Central memory CD8-positive, alpha-beta T cell (primary cell): Measurements from ENCODE around the gene UBE2I.

ENCODE experiments used
- ATAC-seq: fragments of 150-1000 bp; cut with Tn5 transposase; replicated peaks from 2 replicates; pipeline ENCODE4 v1.10.0; 2022; ENCODE audit warnings: mild to moderate bottlenecking, moderate FRiP score, moderate number of reproducible peaks; ENCODE audit not compliant: poor library complexity, severe bottlenecking; ENCODE audit errors: extremely low read depth
- DNase-seq, 2 donors: peaks; one replicate each; pipeline ENCODE4 v3.0.0; 2021; ENCODE audit warnings: low spot score in 2 of 2
- H3K27ac Mint-ChIP-seq: one replicate; pipeline ENCODE4 v1.8.0; 2022; ENCODE audit warnings: low read depth, mild to moderate bottlenecking, moderate library complexity, mixed read lengths
- H3K27me3 Mint-ChIP-seq: one replicate; pipeline ENCODE4 v1.8.0; 2022; ENCODE audit warnings: mixed read lengths
- H3K36me3 Mint-ChIP-seq: one replicate; pipeline ENCODE4 v1.8.0; 2022; ENCODE audit warnings: mild to moderate bottlenecking, moderate library complexity, mixed read lengths; ENCODE audit not compliant: insufficient read depth
- H3K4me1 Mint-ChIP-seq: one replicate; pipeline ENCODE4 v1.8.0; 2022; ENCODE audit warnings: mixed read lengths
- H3K4me3 Mint-ChIP-seq: one replicate; pipeline ENCODE4 v1.8.0; 2022; ENCODE audit warnings: mild to moderate bottlenecking, moderate library complexity, mixed read lengths
- H3K9me3 Mint-ChIP-seq: one replicate; pipeline ENCODE4 v1.8.0; 2022; ENCODE audit warnings: mixed read lengths

The UBE2I gene

GRCh38 chr16:1279945-1280589 lies 29.4 kb upstream of the UBE2I start:
- H3K27me3 Mint-ChIP-seq: peaks cover 31% of the 10 kb centered on the region

GRCh38 chr16:1280783-1281182 lies 28.7 kb upstream of the UBE2I start:
- Mint-ChIP-seq H3K27me3 (peaks cover 30% of the 10 kb centered on the region), H3K36me3 (no peaks in the 10 kb centered on the region), H3K4me1 (no peaks in the 10 kb centered on the region), H3K27ac (no peak overlapping the region), H3K4me3 (no peak overlapping the region), H3K9me3 (no peaks in the 10 kb centered on the region)
- ATAC-seq: no peak
- no peak for DNase-seq

More at GRCh38 chr16:1279945-1280589, 29.4 kb upstream of the UBE2I start:
- ATAC-seq: no peak
- Mint-ChIP-seq H3K9me3 (no peaks in the 10 kb centered on the region), H3K4me1 (no peaks in the 10 kb centered on the region), H3K36me3 (no peaks in the 10 kb centered on the region), H3K27ac (no peak overlapping the region), H3K4me3 (no peak overlapping the region)
- DNase-seq: no peak

GRCh38 chr16:1281517-1281916 lies 27.9 kb upstream of the UBE2I start:
- no peaks in the 10 kb centered on the region for H3K9me3 Mint-ChIP-seq
- no peak overlapping the region for H3K4me3 Mint-ChIP-seq
- no peaks in the 10 kb centered on the region for H3K36me3 Mint-ChIP-seq
- H3K27ac Mint-ChIP-seq: no peak overlapping the region
- H3K27me3 Mint-ChIP-seq: peaks cover 32% of the 10 kb centered on the region
- ATAC-seq: no peak
- no peaks in the 10 kb centered on the region for H3K4me1 Mint-ChIP-seq
- DNase-seq: no peak

GRCh38 chr16:1282324-1282973 lies 27.0 kb upstream of the UBE2I start:
- Mint-ChIP-seq H3K4me1 (no peaks in the 10 kb centered on the region), H3K36me3 (no peaks in the 10 kb centered on the region), H3K4me3 (no peak overlapping the region), H3K27me3 (peaks cover 34% of the 10 kb centered on the region), H3K9me3 (no peaks in the 10 kb centered on the region), H3K27ac (no peak overlapping the region)
- DNase-seq (no peak), ATAC-seq (no peak)

- ATAC-seq (no peak), DNase-seq (no peak)
- H3K36me3 Mint-ChIP-seq: no peaks in the 10 kb centered on the region
- H3K4me1 Mint-ChIP-seq: no peaks in the 10 kb centered on the region
- no peaks in the 10 kb centered on the region for H3K9me3 Mint-ChIP-seq
- peaks cover 35% of the 10 kb centered on the region for H3K27me3 Mint-ChIP-seq
- H3K27ac Mint-ChIP-seq: no peak overlapping the region
- H3K4me3 Mint-ChIP-seq: no peak overlapping the region
Observed at GRCh38 chr16:1283296-1283695, 26.1 kb upstream of the UBE2I start.

GRCh38 chr16:1283996-1284616 lies 25.3 kb upstream of the UBE2I start:
- no peaks in the 10 kb centered on the region for H3K4me1 Mint-ChIP-seq
- no peak overlapping the region for H3K27ac Mint-ChIP-seq
- H3K4me3 Mint-ChIP-seq: no peak overlapping the region
- no peaks in the 10 kb centered on the region for H3K36me3 Mint-ChIP-seq
- DNase-seq: no peak
- peaks cover 40% of the 10 kb centered on the region for H3K27me3 Mint-ChIP-seq
- H3K9me3 Mint-ChIP-seq: no peaks in the 10 kb centered on the region
- ATAC-seq: no peak

GRCh38 chr16:1285669-1286512 lies 23.5 kb upstream of the UBE2I start:
- no peak overlapping the region for H3K27ac Mint-ChIP-seq
- H3K9me3 Mint-ChIP-seq: no peaks in the 10 kb centered on the region
- peaks cover 53% of the 10 kb centered on the region for H3K27me3 Mint-ChIP-seq
- ATAC-seq (no peak), DNase-seq (no peak)
- no peaks in the 10 kb centered on the region for H3K4me1 Mint-ChIP-seq
- no peaks in the 10 kb centered on the region for H3K36me3 Mint-ChIP-seq
- no peak overlapping the region for H3K4me3 Mint-ChIP-seq

GRCh38 chr16:1286513-1287094 lies 22.8 kb upstream of the UBE2I start:
- H3K4me3 Mint-ChIP-seq: no peak overlapping the region
- H3K27me3 Mint-ChIP-seq: peaks cover 57% of the 10 kb centered on the region
- H3K36me3 Mint-ChIP-seq: no peaks in the 10 kb centered on the region
- ATAC-seq: no peak
- no peaks in the 10 kb centered on the region for H3K4me1 Mint-ChIP-seq
- no peak for DNase-seq
- no peaks in the 10 kb centered on the region for H3K9me3 Mint-ChIP-seq
- no peak overlapping the region for H3K27ac Mint-ChIP-seq

- H3K4me1 Mint-ChIP-seq: no peaks in the 10 kb centered on the region
- no peak overlapping the region for H3K4me3 Mint-ChIP-seq
- no peaks in the 10 kb centered on the region for H3K9me3 Mint-ChIP-seq
- H3K27me3 Mint-ChIP-seq: peaks cover 70% of the 10 kb centered on the region
- H3K36me3 Mint-ChIP-seq: no peaks in the 10 kb centered on the region
- DNase-seq (no peak), ATAC-seq (no peak)
- H3K27ac Mint-ChIP-seq: no peak overlapping the region
Observed at GRCh38 chr16:1287982-1288670, 21.3 kb upstream of the UBE2I start.

- H3K27me3 Mint-ChIP-seq: peaks cover 71% of the 10 kb centered on the region
- no peaks in the 10 kb centered on the region for H3K9me3 Mint-ChIP-seq
- no peak for DNase-seq
- H3K36me3 Mint-ChIP-seq: no peaks in the 10 kb centered on the region
- H3K27ac Mint-ChIP-seq: no peak overlapping the region
- no peak for ATAC-seq
- no peaks in the 10 kb centered on the region for H3K4me1 Mint-ChIP-seq
- no peak overlapping the region for H3K4me3 Mint-ChIP-seq
Observed at GRCh38 chr16:1288813-1289476, 20.5 kb upstream of the UBE2I start.

GRCh38 chr16:1289477-1289866 lies 20.0 kb upstream of the UBE2I start:
- no peak for DNase-seq
- no peaks in the 10 kb centered on the region for H3K36me3 Mint-ChIP-seq
- peaks cover 76% of the 10 kb centered on the region for H3K27me3 Mint-ChIP-seq
- no peaks in the 10 kb centered on the region for H3K9me3 Mint-ChIP-seq
- H3K27ac Mint-ChIP-seq: no peak overlapping the region
- H3K4me3 Mint-ChIP-seq: no peak overlapping the region
- H3K4me1 Mint-ChIP-seq: no peaks in the 10 kb centered on the region
- no peak for ATAC-seq
